ENCODE data around the gene RHBDD1. TPM values are rescaled to one million over a fixed set of nuclear protein-coding genes. Genes with fewer than 3 reads are reported as not detected.

Gene RHBDD1
- total and polyA plus RNA-seq, 12 donors, result 3.9 to 47.8 (median 25.9) TPM

GRCh38 chr2:226884166-226884565, 48.3 kb downstream of the RHBDD1 start:
- Histone ChIP-seq H3K27me3 (no peaks in the 10 kb centered on the region), H3K9me3 (replicated peaks in 1 of 3) (no peaks in the 10 kb centered on the region), H3K4me1 (replicated peaks in 1 of 2) (no peaks in the 10 kb centered on the region), H3K36me3 (replicated peaks in 1 of 2) (no peaks in the 10 kb centered on the region), H3K4me3 (no peak overlapping the region), H3K27ac (no peak overlapping the region)
- intact Hi-C loops (cut with DNase I), result no loop called here
- DNase-seq, result no peak
- TF ChIP-seq CTCF (IDR thresholded peaks at IDR 0.05) (no peak), POLR2A (IDR thresholded peaks at IDR 0.05) (no peak)

- TF ChIP-seq CTCF (IDR thresholded peaks at IDR 0.05) (no peak), POLR2A (IDR thresholded peaks at IDR 0.05) (no peak)
- H3K27me3 ChIP-seq, result no peaks in the 10 kb centered on the region
- no peaks in the 10 kb centered on the region for H3K4me1 ChIP-seq (replicated peaks in 1 of 2)
- WGBS, 4 donors, result 90 to 93% (median 92%) methylated on average over 8 of the region's 8 CpGs
- no peak overlapping the region for H3K4me3 ChIP-seq
- H3K36me3 ChIP-seq (replicated peaks in 1 of 2), result no peaks in the 10 kb centered on the region
- no peak for DNase-seq
- H3K27ac ChIP-seq, result no peak overlapping the region
- intact Hi-C loops (cut with DNase I), result no loop called here
- H3K9me3 ChIP-seq (replicated peaks in 1 of 3), result no peaks in the 10 kb centered on the region
These were observed 50.0 kb downstream of the RHBDD1 start for GRCh38 chr2:226885769-226886435.

- TF ChIP-seq POLR2A (IDR thresholded peaks at IDR 0.05) (no peak), CTCF (IDR thresholded peaks at IDR 0.05) (no peak)
- no peak for DNase-seq
- WGBS, 4 donors, result 86 to 93% (median 91%) methylated on average over 6 of the region's 6 CpGs
- Histone ChIP-seq H3K9me3 (replicated peaks in 1 of 3) (no peaks in the 10 kb centered on the region), H3K36me3 (replicated peaks in 1 of 2) (no peaks in the 10 kb centered on the region), H3K4me3 (no peak overlapping the region), H3K4me1 (replicated peaks in 1 of 2) (no peaks in the 10 kb centered on the region), H3K27ac (no peak overlapping the region), H3K27me3 (no peaks in the 10 kb centered on the region)
- intact Hi-C loops (cut with DNase I), result no loop called here
These were observed 52.1 kb downstream of the RHBDD1 start for GRCh38 chr2:226887940-226888339.

- no peaks in the 10 kb centered on the region for H3K27me3 ChIP-seq
- H3K9me3 ChIP-seq (replicated peaks in 1 of 3), result no peaks in the 10 kb centered on the region
- no peaks in the 10 kb centered on the region for H3K4me1 ChIP-seq (replicated peaks in 1 of 2)
- intact Hi-C loops (cut with DNase I), result no loop called here
- H3K36me3 ChIP-seq (replicated peaks in 1 of 2), result no peaks in the 10 kb centered on the region
- WGBS, 4 donors, result 84 to 91% (median 86%) methylated on average over 2 of the region's 2 CpGs
- no peak for TF ChIP-seq CTCF (IDR thresholded peaks at IDR 0.05)
- no peak for TF ChIP-seq POLR2A (IDR thresholded peaks at IDR 0.05)
- DNase-seq, result no peak
- no peak overlapping the region for H3K27ac ChIP-seq
- H3K4me3 ChIP-seq, result no peak overlapping the region
These were observed 52.6 kb downstream of the RHBDD1 start for GRCh38 chr2:226888378-226888965.
